H1 (cell line): ENCODE results near the gene LHFPL3. TPM values are rescaled to one million over a fixed set of nuclear protein-coding genes. Genes with fewer than 3 reads are reported as not detected.

Source experiments
- CTCF ChIA-PET: fragments of 300-600 bp; sonication (Branson Sonifier 250); formaldehyde crosslinking; loops from one replicate; lab custom pipeline; 2021; ENCODE audit not compliant: partially characterized antibody; lab: Charles Lee
- POLR2A ChIA-PET: fragments of 300-600 bp; sonication (Branson Sonifier 250); formaldehyde crosslinking; loops from one replicate; lab custom pipeline; 2021; ENCODE audit warnings: inconsistent platforms; ENCODE audit not compliant: partially characterized antibody; lab: Charles Lee
- DNase-seq, 2 experiments: peaks; one replicate each; pipeline versions ENCODE4 v3.0.0 to v3.0.0-alpha.2; 2010 to 2022; ENCODE audit warnings: low spot score in 2 of 2, low read depth in 1 of 2, mixed read lengths in 1 of 2
- FAIRE-seq: peaks from 2 replicates; lab custom pipeline; 2011; peaks lifted over from hg19 to GRCh38; lab: Jason Lieb, UNC
- H2AFZ ChIP-seq: 2 replicates; pipeline ENCODE4 v1.8.1; 2012; ENCODE audit warnings: low read length, inconsistent platforms
- H2AK5ac ChIP-seq: 2 replicates; pipeline ENCODE4 v1.6.1; 2013; ENCODE audit warnings: low read depth, low read length
- H2BK120ac ChIP-seq: replicated peaks from 2 replicates; pipeline ENCODE3; 2013; ENCODE audit warnings: low read depth, low read length, inconsistent platforms
- H2BK12ac ChIP-seq: 2 replicates; pipeline ENCODE4 v1.6.1; 2013; ENCODE audit warnings: low read depth, low read length
- H2BK15ac ChIP-seq: 2 replicates; pipeline ENCODE4 v1.6.1; 2013; ENCODE audit warnings: low read length
- H2BK20ac ChIP-seq: 2 replicates; pipeline ENCODE4 v1.6.1; 2013; ENCODE audit warnings: low read length
- H2BK5ac ChIP-seq: 2 replicates; pipeline ENCODE4 v1.6.1; 2013; ENCODE audit warnings: low read depth, low read length
- H3K14ac ChIP-seq: 2 replicates; pipeline ENCODE4 v1.6.1; 2013; ENCODE audit warnings: inconsistent platforms; ENCODE audit not compliant: insufficient read length
- H3K18ac ChIP-seq: 2 replicates; pipeline ENCODE4 v1.6.1; 2013; ENCODE audit warnings: low read length; ENCODE audit errors: extremely low read depth
- H3K23ac ChIP-seq: 2 replicates; pipeline ENCODE4 v1.6.1; 2013; ENCODE audit warnings: inconsistent platforms; ENCODE audit not compliant: insufficient read length
- H3K23me2 ChIP-seq: 2 replicates; pipeline ENCODE4 v1.6.1; 2013; ENCODE audit warnings: low read depth, low read length
- H3K27ac ChIP-seq: 2 replicates; pipeline ENCODE4 v1.6.1; 2011; ENCODE audit warnings: low read depth, low read length, inconsistent platforms
- H3K27me3 ChIP-seq, 4 experiments: replicated peaks in 1 of 4; 1 replicate in 1 of 4; 2 replicates in 3 of 4; pipeline versions ENCODE4 v1.6.1 to v1.8.1; 2011 to 2013; ENCODE audit warnings: low read length in 3 of 4, mild to moderate bottlenecking in 3 of 4, inconsistent platforms in 2 of 4, mixed read lengths in 2 of 4, moderate library complexity in 1 of 4; ENCODE audit not compliant: control insufficient read depth in 3 of 4, insufficient read depth in 3 of 4; ENCODE audit errors: extremely low read depth in 1 of 4
- H3K36me3 ChIP-seq, 4 experiments: 2 replicates each; pipeline versions ENCODE4 v1.6.1 to v1.8.1; 2011 to 2013; ENCODE audit warnings: mild to moderate bottlenecking in 4 of 4, low read length in 3 of 4, moderate library complexity in 2 of 4, control low read depth in 1 of 4, inconsistent platforms in 1 of 4; ENCODE audit not compliant: insufficient read depth in 4 of 4, control insufficient read depth in 2 of 4
- H3K4ac ChIP-seq: replicated peaks from 2 replicates; pipeline ENCODE3; 2013; ENCODE audit warnings: low read length, low read depth, mixed read lengths, inconsistent platforms; ENCODE audit not compliant: insufficient read length
- H3K4me1 ChIP-seq, 4 experiments: replicated peaks in 1 of 4; 1 replicate in 1 of 4; 2 replicates in 3 of 4; pipeline versions ENCODE4 v1.6.1 to v1.8.1; 2011 to 2013; ENCODE audit warnings: low read length in 3 of 4, inconsistent platforms in 2 of 4, mixed read lengths in 1 of 4; ENCODE audit not compliant: insufficient read depth in 4 of 4, control insufficient read depth in 3 of 4
- H3K4me2 ChIP-seq, 2 experiments: 2 replicates each; pipeline versions ENCODE4 v1.6.1 to v1.8.1; 2011 to 2013; ENCODE audit warnings: low read depth in 2 of 2, low read length in 2 of 2, control low read depth in 1 of 2, inconsistent platforms in 1 of 2, mild to moderate bottlenecking in 1 of 2; ENCODE audit not compliant: insufficient read depth in 1 of 2
- H3K4me3 ChIP-seq, 4 experiments: fragments of 200-600, 300-600 bp in 1 of 4; sonication (generic), shearing (Covaris generic), sonication (Bioruptor Twin) in 1 of 4; 2 replicates each; pipeline versions ENCODE4 v1.5.1 to v1.8.1; 2011 to 2016; ENCODE audit warnings: low read length in 4 of 4, low read depth in 3 of 4, control low read depth in 2 of 4, inconsistent platforms in 2 of 4, mild to moderate bottlenecking in 2 of 4, mixed read lengths in 1 of 4, moderate library complexity in 1 of 4; ENCODE audit not compliant: insufficient read depth in 2 of 4; ENCODE audit errors: extremely low read depth in 1 of 4
- H3K56ac ChIP-seq: replicated peaks from 2 replicates; pipeline ENCODE3; 2013; ENCODE audit warnings: low read depth, mild to moderate bottlenecking, mixed read lengths, low read length, inconsistent platforms; ENCODE audit not compliant: insufficient read length
- H3K79me1 ChIP-seq: 2 replicates; pipeline ENCODE4 v1.6.1; 2013; ENCODE audit warnings: low read depth, low read length, control low read depth
- H3K79me2 ChIP-seq, 2 experiments: 2 replicates each; pipeline versions ENCODE4 v1.6.1 to v1.8.1; 2012 to 2013; ENCODE audit warnings: low read length in 2 of 2, mild to moderate bottlenecking in 2 of 2, inconsistent platforms in 1 of 2; ENCODE audit not compliant: insufficient read depth in 2 of 2, control insufficient read depth in 1 of 2
- H3K9ac ChIP-seq, 4 experiments: replicated peaks in 1 of 4; 1 replicate in 1 of 4; 2 replicates in 3 of 4; pipeline versions ENCODE4 v1.6.1 to v1.8.1; 2011 to 2013; ENCODE audit warnings: low read depth in 3 of 4, low read length in 3 of 4, control low read depth in 2 of 4, mild to moderate bottlenecking in 2 of 4, moderate library complexity in 2 of 4, inconsistent platforms in 1 of 4; ENCODE audit errors: extremely low read depth in 1 of 4
- H3K9me3 ChIP-seq, 2 experiments: 2 replicates each; pipeline versions ENCODE4 v1.6.1 to v1.8.1; 2012 to 2013; ENCODE audit warnings: mild to moderate bottlenecking in 2 of 2, moderate library complexity in 2 of 2, control low read depth in 1 of 2, inconsistent platforms in 1 of 2, low read depth in 1 of 2, low read length in 1 of 2, mixed read lengths in 1 of 2; ENCODE audit not compliant: insufficient read depth in 2 of 2
- H4K20me1 ChIP-seq, 2 experiments: replicated peaks in 1 of 2; 2 replicates each; pipeline versions ENCODE3 to v1.8.1; 2011 to 2013; ENCODE audit warnings: inconsistent platforms in 2 of 2, low read length in 2 of 2, mild to moderate bottlenecking in 1 of 2; ENCODE audit not compliant: insufficient read depth in 2 of 2, control insufficient read depth in 1 of 2
- H4K5ac ChIP-seq: 2 replicates; pipeline ENCODE4 v1.6.1; 2013; ENCODE audit warnings: low read length, low read depth, mixed read lengths, inconsistent platforms; ENCODE audit not compliant: insufficient read length
- H4K8ac ChIP-seq: 2 replicates; pipeline ENCODE4 v1.8.0; 2013; ENCODE audit warnings: mild to moderate bottlenecking, moderate library complexity, low read length, inconsistent platforms; ENCODE audit not compliant: insufficient read depth; ENCODE audit errors: extremely low read depth
- H4K91ac ChIP-seq: replicated peaks from 2 replicates; pipeline ENCODE3; 2013; ENCODE audit warnings: low read length, mixed read lengths, inconsistent platforms; ENCODE audit not compliant: insufficient read length
- KDM4A ChIP-seq: IDR thresholded peaks from one replicate; pipeline ENCODE4 v1.7.1; 2012; ENCODE audit warnings: low read depth, mild to moderate bottlenecking, moderate library complexity, low read length, inconsistent platforms; ENCODE audit not compliant: severe bottlenecking
- TAF7 ChIP-seq: optimal IDR thresholded peaks from 2 replicates; pipeline ENCODE3; 2011; ENCODE audit warnings: low read depth, mild to moderate bottlenecking, inconsistent platforms, low read length, moderate library complexity, borderline replicate concordance
- YY1 ChIP-seq: IDR thresholded peaks from 2 replicates; pipeline ENCODE4 v1.6.1; 2011; ENCODE audit warnings: low read depth, mild to moderate bottlenecking, low read length
- WGBS, 2 experiments: shearing (Covaris generic) in 1 of 2; methylation state at CpG; one replicate each; pipeline versions ENCODE4 v1.1.6 to v1.1.7; 2013 to 2015; ENCODE audit warnings: low lambda C conversion rate in 2 of 2, mixed read lengths in 2 of 2, inconsistent platforms in 1 of 2, low coverage in 1 of 2, missing lambda C conversion rate in 1 of 2; ENCODE audit not compliant: insufficient replicate concordance in 2 of 2, insufficient coverage in 1 of 2, insufficient read length in 1 of 2; ENCODE audit errors: extremely low coverage in 1 of 2, missing lambda C conversion rate in 1 of 2; 5-methylcytosine and 5-hydroxymethylcytosine counted together
- polyA plus RNA-seq, 7 experiments: library from polyadenylated mRNA; depleted of rRNA in 3 of 7; stranded (reverse) in 5 of 7; unstranded in 2 of 7; fragments of >200 nt in 5 of 7; fragments of 200-250 nt in 2 of 7; gene quantifications; 1 replicate in 5 of 7; 2 replicates in 1 of 7; 4 replicates in 1 of 7; pipeline versions ENCODE4 v1.2.1 to v1.2.3, GENCODE V29; 2011 to 2013; ENCODE audit warnings: missing spikeins in 2 of 7, mixed read lengths in 2 of 7
- total RNA-seq: library from RNA; stranded (reverse); fragmentation: NEBNext Ultra II Directional; extraction: Animal tissue kit (Norgen Biotek cat#: 25700); gene quantifications from 2 replicates; pipeline ENCODE4 v1.2.1, GENCODE V29; 2021

Gene LHFPL3
- total and polyA plus RNA-seq, 2 of the 8 experiments (the other 6 are each of a cell fraction or from before 2014, with no cell fraction given), result 0.24 to 0.50 TPM

- Histone ChIP-seq H4K91ac (no peak overlapping the region), H3K4ac (no peak overlapping the region), H3K56ac (no peak overlapping the region), H2BK15ac (no peak overlapping the region), H3K4me3 (no peak overlapping the region), H2BK5ac (no peak overlapping the region), H3K9me3 (no peaks in the 10 kb centered on the region), H2AK5ac (no peak overlapping the region), H3K27me3 (no peaks in the 10 kb centered on the region), H4K5ac (no peak overlapping the region), H2AFZ (no peak overlapping the region), H3K23ac (no peak overlapping the region), H3K9ac (no peak overlapping the region), H4K8ac (no peak overlapping the region), H3K36me3 (no peaks in the 10 kb centered on the region), H3K14ac (no peak overlapping the region), H2BK20ac (no peak overlapping the region), H3K27ac (no peak overlapping the region), H3K79me1 (no peaks in the 10 kb centered on the region), H3K18ac (no peak overlapping the region), H3K4me2 (no peak overlapping the region), H2BK120ac (no peak overlapping the region), H3K4me1 (no peaks in the 10 kb centered on the region; a peak in 1 of 7 replicates), H2BK12ac (no peak overlapping the region), H3K23me2 (no peaks in the 10 kb centered on the region), H3K79me2 (no peaks in the 10 kb centered on the region), H4K20me1 (no peaks in the 10 kb centered on the region)
- no peak for TF ChIP-seq KDM4A
- 0 out of 2 replicates have a peak, but pooled peaks have one; percentile 49 for TF ChIP-seq YY1
- no peak for TF ChIP-seq TAF7
- WGBS, 2 experiments, result 71% methylated on average over 5 of the region's 5 CpGs; no CpG with 5 or more reads in 1 of the 2 experiments
- ChIA-PET CTCF (interaction anchor here (0.6 to 2.6 kb wide), 18 partner anchors 11 to 1586 kb away, joined by 3 to 18 read pairs (median 4); no protein-coding TSS in a partner anchor), POLR2A (interaction anchor here (1.5 kb wide), 1 partner anchor 57 kb away, joined by 3 read pairs; no protein-coding TSS in a partner anchor)
- no peak for FAIRE-seq
- no peak for DNase-seq
Observed at GRCh38 chr7:104922182-104923009, 594.0 kb downstream of the LHFPL3 start.
